Measurements from ENCODE around the gene ABHD8.

GRCh38 chr19:17327068-17327653 is 23.9 kb upstream of the ABHD8 start:
- TF ChIP-seq EZH2 (IDR thresholded peaks at IDR 0.05) (no peak), POLR2AphosphoS5 (IDR thresholded peaks at IDR 0.05; ENCODE audit: borderline replicate concordance, low read depth, low read length) (no peak)

Data from SK-N-MC (cell line).